PFSK-1 (cell line): ENCODE results near the gene MEGF9.

Experiments
- POLR2AphosphoS5 ChIP-seq: IDR thresholded peaks from 2 replicates; pipeline ENCODE4 v1.6.1; 2012; ENCODE audit warnings: low read depth, mild to moderate bottlenecking, control low read depth, low read length, moderate library complexity
- REST ChIP-seq, 2 experiments: IDR thresholded peaks; 2 replicates each; pipeline versions ENCODE4 v1.6.1 to v1.8.0; 2011 to 2012; ENCODE audit warnings: low read depth in 2 of 2, low read length in 2 of 2, control low read depth in 1 of 2, inconsistent platforms in 1 of 2, mild to moderate bottlenecking in 1 of 2, moderate library complexity in 1 of 2; ENCODE audit not compliant: insufficient read depth in 1 of 2

GRCh38 chr9:120626512-120626911 is 87.8 kb downstream of the MEGF9 start:
- TF ChIP-seq POLR2AphosphoS5: no peak
- no peak for TF ChIP-seq REST (IDR thresholded peaks at IDR 0.05; ENCODE audit: insufficient read depth in 1 of 2, low read depth in 2 of 2, low read length in 2 of 2)
